Hepatocyte (in vitro differentiated cells): ENCODE results near the gene TEKT5.

ENCODE experiments used
- CTCF ChIP-seq: fragments of 200-600 bp; sonication (generic); IDR thresholded peaks from 2 replicates; pipeline ENCODE4 v1.5.1; 2016; ENCODE audit warnings: antibody characterized with exemption, mild to moderate bottlenecking; ENCODE audit not compliant: poor library complexity
- EZH2phosphoT487 ChIP-seq: fragments of 200-600 bp; sonication (generic); IDR thresholded peaks from one replicate; pipeline ENCODE4 v1.6.1; 2018; ENCODE audit warnings: antibody characterized with exemption, mild to moderate bottlenecking, low read depth, moderate library complexity; ENCODE audit not compliant: unreplicated experiment, severe bottlenecking

- TF ChIP-seq CTCF (no peak), EZH2phosphoT487 (no peak)
Measured at GRCh38 chr16:10692470-10692869, 2.3 kb downstream of the TEKT5 start.
